CD4-positive, CD25-positive, alpha-beta regulatory T cell (primary cell): ENCODE data around the gene PLEKHG3. TPM values are rescaled to one million over a fixed set of nuclear protein-coding genes. Genes with fewer than 3 reads are reported as not detected.
A peak's percentile ranks its signal among the peaks of the same experiment; 100 is the strongest.

ENCODE experiments used
- ATAC-seq, 2 donors: fragments of 150-1000 bp; cut with Tn5 transposase; one replicate each; pipeline ENCODE4 v1.10.0; 2021; ENCODE audit warnings: low read depth in 2 of 2, moderate number of reproducible peaks in 2 of 2, moderate library complexity in 1 of 2
- DNase-seq, 3 donors: peaks; one replicate each; pipeline versions ENCODE4 v3.0.0 to v3.0.0-alpha.2; 2012 to 2022; ENCODE audit warnings: mixed read lengths in 1 of 3
- H3K27ac ChIP-seq: one replicate; pipeline ENCODE4 v1.7.0; 2013; ENCODE audit warnings: mild to moderate bottlenecking, low read length; ENCODE audit not compliant: insufficient read depth, poor library complexity, severe bottlenecking
- H3K27me3 ChIP-seq: one replicate; pipeline ENCODE4 v1.7.0; 2013; ENCODE audit warnings: low read length; ENCODE audit not compliant: control insufficient read depth, insufficient read depth
- H3K36me3 ChIP-seq: one replicate; pipeline ENCODE4 v1.7.0; 2013; ENCODE audit warnings: mild to moderate bottlenecking, low read length, moderate library complexity; ENCODE audit not compliant: control insufficient read depth, insufficient read depth
- H3K4me1 ChIP-seq: 2 replicates; pipeline ENCODE4 v1.7.0; 2013; ENCODE audit warnings: mild to moderate bottlenecking, low read length; ENCODE audit not compliant: insufficient read depth, control insufficient read depth, poor library complexity, severe bottlenecking
- H3K4me3 ChIP-seq: one replicate; pipeline ENCODE4 v1.7.0; 2013; ENCODE audit warnings: low read depth, mild to moderate bottlenecking, low read length, moderate library complexity
- H3K9me3 ChIP-seq, 2 experiments: 1 replicate in 1 of 2; 2 replicates in 1 of 2; pipeline ENCODE4 v1.7.0; 2013; ENCODE audit warnings: low read length in 2 of 2, mild to moderate bottlenecking in 1 of 2, moderate library complexity in 1 of 2; ENCODE audit not compliant: control insufficient read depth in 2 of 2
- H3K27ac Mint-ChIP-seq, 3 donors: one replicate each; pipeline ENCODE4 v1.8.0; 2020 to 2022; ENCODE audit warnings: mild to moderate bottlenecking in 3 of 3, mixed read lengths in 3 of 3, moderate library complexity in 2 of 3
- H3K27me3 Mint-ChIP-seq: one replicate; pipeline ENCODE4 v1.8.0; 2022; ENCODE audit warnings: mild to moderate bottlenecking, mixed read lengths
- H3K36me3 Mint-ChIP-seq: one replicate; pipeline ENCODE4 v1.8.0; 2020; ENCODE audit warnings: mixed read lengths
- H3K4me1 Mint-ChIP-seq, 4 donors: one replicate each; pipeline ENCODE4 v1.8.0; 2020 to 2022; ENCODE audit warnings: mixed read lengths in 4 of 4, mild to moderate bottlenecking in 1 of 4
- H3K4me3 Mint-ChIP-seq, 4 donors: one replicate each; pipeline ENCODE4 v1.8.0; 2020 to 2022; ENCODE audit warnings: mild to moderate bottlenecking in 4 of 4, mixed read lengths in 4 of 4, moderate library complexity in 3 of 4
- H3K9me3 Mint-ChIP-seq, 7 donors: one replicate each; pipeline ENCODE4 v1.8.0; 2020 to 2022; ENCODE audit warnings: mixed read lengths in 7 of 7, mild to moderate bottlenecking in 3 of 7, moderate library complexity in 2 of 7
- polyA plus RNA-seq, 4 donors: library from polyadenylated mRNA; unstranded; fragments of 300-500 nt; fragmentation: Illumina TruSeq; gene quantifications; one replicate each; pipeline ENCODE4 v1.2.3, GENCODE V29; 2021
- total RNA-seq: library from RNA; stranded (reverse); gene quantifications from one replicate; pipeline ENCODE4 v1.2.3, GENCODE V29; 2022

The PLEKHG3 gene
- total and polyA plus RNA-seq, 5 donors from 2014 or later: 2.1 to 31.9 (median 4.7) TPM

- no peaks in the 10 kb centered on the region for H3K36me3 ChIP-seq
- no peak for DNase-seq
- Mint-ChIP-seq H3K27me3 (peaks cover 22% of the 10 kb centered on the region), H3K27ac (no peak overlapping the region), H3K4me1 (peaks cover 0 to 54% (median 18%) of the 10 kb centered on the region in 4 donors), H3K9me3 (no peaks in the 10 kb centered on the region), H3K36me3 (no peaks in the 10 kb centered on the region), H3K4me3 (peak overlapping the region in 1 of 4 donors; percentile 15)
- no peak overlapping the region for H3K27ac ChIP-seq
- no peak overlapping the region for H3K4me3 ChIP-seq
- H3K9me3 ChIP-seq: no peaks in the 10 kb centered on the region
- no peaks in the 10 kb centered on the region for H3K27me3 ChIP-seq
- H3K4me1 ChIP-seq: peaks cover 36% of the 10 kb centered on the region
- ATAC-seq: no peak
Observed at GRCh38 chr14:64763085-64763782, 59.0 kb downstream of the PLEKHG3 start.

- H3K4me3 Mint-ChIP-seq: peak overlapping the region in 2 of 4 donors; percentile 65 to 74
- Histone ChIP-seq H3K27me3 (no peaks in the 10 kb centered on the region), H3K4me1 (peaks cover 28% of the 10 kb centered on the region), H3K4me3 (no peak overlapping the region), H3K36me3 (no peaks in the 10 kb centered on the region), H3K27ac (no peak overlapping the region), H3K9me3 (no peaks in the 10 kb centered on the region)
- ATAC-seq (no peak), DNase-seq (no peak)
- peaks cover 0 to 47% (median 15%) of the 10 kb centered on the region in 4 donors for H3K4me1 Mint-ChIP-seq
- H3K9me3 Mint-ChIP-seq: no peaks in the 10 kb centered on the region
- H3K36me3 Mint-ChIP-seq: no peaks in the 10 kb centered on the region
- peaks cover 22% of the 10 kb centered on the region for H3K27me3 Mint-ChIP-seq
- no peak overlapping the region for H3K27ac Mint-ChIP-seq
Observed at GRCh38 chr14:64763801-64764621, 59.8 kb downstream of the PLEKHG3 start.

DNA sequence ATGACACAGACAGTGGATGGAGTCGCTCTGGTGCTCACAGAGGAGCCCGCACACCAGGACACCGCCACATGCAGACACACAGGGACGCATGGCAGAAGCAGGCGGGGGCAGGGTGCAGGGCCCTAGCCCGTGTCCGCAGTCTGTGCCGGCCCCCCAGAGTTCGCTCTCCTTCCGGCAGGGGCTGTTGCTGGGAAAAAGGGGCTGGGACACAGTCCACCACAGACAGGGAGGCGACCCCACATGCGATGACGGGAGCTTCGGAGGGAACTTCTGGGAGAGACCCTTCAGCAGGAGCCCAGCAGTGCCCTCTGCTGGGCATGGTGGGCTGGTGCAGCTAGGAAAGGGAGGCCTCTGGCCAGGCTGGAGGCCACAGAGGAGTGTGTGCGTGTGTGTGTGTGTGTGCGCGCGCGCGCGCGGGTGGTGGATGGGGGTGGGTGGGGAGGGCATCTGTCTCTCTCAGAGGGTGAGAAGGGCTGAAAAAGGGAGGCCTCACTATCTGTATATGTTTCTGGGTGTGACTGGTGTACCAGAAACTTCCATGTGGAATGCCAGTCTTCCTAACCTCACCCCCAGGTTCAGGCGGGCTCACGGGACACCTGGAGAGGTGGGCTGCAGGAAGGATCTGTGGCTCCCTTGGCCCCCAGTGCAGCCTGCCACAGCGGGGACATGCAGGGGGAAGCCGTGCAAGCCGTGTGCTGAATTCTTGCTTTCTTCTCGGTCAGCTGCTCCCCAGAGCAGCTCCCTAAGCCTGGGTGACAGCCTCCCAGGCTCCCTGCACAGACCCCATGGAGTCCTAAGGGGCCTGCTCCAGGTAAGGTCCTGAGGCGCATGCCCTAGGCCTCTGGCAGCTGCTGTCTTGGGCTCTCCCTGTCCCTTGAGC is 60.7 kb downstream of the PLEKHG3 start:
- H3K4me1 Mint-ChIP-seq: peaks cover 0 to 43% (median 15%) of the 10 kb centered on the region in 4 donors
- Histone ChIP-seq H3K9me3 (no peaks in the 10 kb centered on the region), H3K27ac (no peak overlapping the region), H3K36me3 (no peaks in the 10 kb centered on the region), H3K27me3 (no peaks in the 10 kb centered on the region), H3K4me1 (peaks cover 23% of the 10 kb centered on the region), H3K4me3 (no peak overlapping the region)
- H3K27ac Mint-ChIP-seq: no peak overlapping the region
- DNase-seq: peak; percentile 46 to 61 (median 56)
- H3K27me3 Mint-ChIP-seq: peaks cover 16% of the 10 kb centered on the region
- peak; percentile 66 to 77 for ATAC-seq
- H3K36me3 Mint-ChIP-seq: no peaks in the 10 kb centered on the region
- peak overlapping the region in 3 of 4 donors; percentile 65 to 83 (median 74) for H3K4me3 Mint-ChIP-seq
- no peaks in the 10 kb centered on the region for H3K9me3 Mint-ChIP-seq

DNA sequence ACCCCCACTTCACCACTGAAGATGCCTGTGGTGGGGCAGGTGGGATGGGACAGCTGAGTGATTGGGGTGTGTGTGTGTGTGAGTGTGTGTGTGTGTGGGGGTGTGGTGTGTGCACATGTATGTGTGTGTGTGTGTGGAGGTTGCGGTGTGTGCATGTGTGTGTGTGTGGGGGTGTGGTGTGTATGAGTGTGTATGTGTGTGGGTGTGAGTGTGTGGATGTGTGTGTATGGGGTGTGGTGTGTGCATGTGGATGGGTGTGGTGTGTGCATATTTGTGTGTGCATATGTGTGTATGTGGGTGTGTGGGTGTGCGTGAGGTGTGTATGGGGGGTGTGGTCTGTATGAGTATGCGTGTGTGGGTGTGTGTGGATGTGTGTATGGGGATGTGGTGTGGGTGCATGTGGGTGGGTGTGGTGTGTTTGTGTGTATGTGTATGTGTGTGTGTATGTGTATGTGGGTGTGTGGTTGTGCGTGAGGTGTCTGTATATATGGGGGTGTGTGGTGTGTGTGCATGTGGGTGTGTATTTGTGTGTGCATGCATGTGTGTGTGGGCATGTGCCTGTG is 61.6 kb downstream of the PLEKHG3 start:
- no peak for DNase-seq
- Mint-ChIP-seq H3K4me3 (no peak overlapping the region), H3K9me3 (no peaks in the 10 kb centered on the region), H3K27ac (no peak overlapping the region), H3K4me1 (peaks cover 0 to 43% (median 10%) of the 10 kb centered on the region in 4 donors), H3K27me3 (peaks cover 14% of the 10 kb centered on the region), H3K36me3 (no peaks in the 10 kb centered on the region)
- peaks cover 21% of the 10 kb centered on the region for H3K4me1 ChIP-seq
- H3K9me3 ChIP-seq: no peaks in the 10 kb centered on the region
- no peaks in the 10 kb centered on the region for H3K36me3 ChIP-seq
- no peak for ATAC-seq
- H3K4me3 ChIP-seq: no peak overlapping the region
- no peaks in the 10 kb centered on the region for H3K27me3 ChIP-seq
- no peak overlapping the region for H3K27ac ChIP-seq

GRCh38 chr14:64766430-64767151 is 62.4 kb downstream of the PLEKHG3 start:
- no peak overlapping the region for H3K27ac Mint-ChIP-seq
- ATAC-seq: no peak
- Histone ChIP-seq H3K4me1 (peaks cover 26% of the 10 kb centered on the region), H3K9me3 (no peaks in the 10 kb centered on the region), H3K36me3 (no peaks in the 10 kb centered on the region), H3K4me3 (no peak overlapping the region), H3K27ac (no peak overlapping the region), H3K27me3 (no peaks in the 10 kb centered on the region)
- no peak overlapping the region for H3K4me3 Mint-ChIP-seq
- H3K36me3 Mint-ChIP-seq: no peaks in the 10 kb centered on the region
- H3K9me3 Mint-ChIP-seq: no peaks in the 10 kb centered on the region
- H3K4me1 Mint-ChIP-seq: peaks cover 0 to 42% (median 11%) of the 10 kb centered on the region in 4 donors
- H3K27me3 Mint-ChIP-seq: peaks cover 9% of the 10 kb centered on the region
- DNase-seq: no peak

GRCh38 chr14:64767215-64767964 is 63.2 kb downstream of the PLEKHG3 start:
- H3K27me3 ChIP-seq: no peaks in the 10 kb centered on the region
- DNase-seq (no peak), ATAC-seq (no peak)
- H3K36me3 Mint-ChIP-seq: no peaks in the 10 kb centered on the region
- no peak overlapping the region for H3K4me3 ChIP-seq
- H3K4me3 Mint-ChIP-seq: peak overlapping the region in 1 of 4 donors; percentile 52
- no peaks in the 10 kb centered on the region for H3K9me3 Mint-ChIP-seq
- no peak overlapping the region for H3K27ac ChIP-seq
- H3K4me1 ChIP-seq: peaks cover 20% of the 10 kb centered on the region
- H3K27ac Mint-ChIP-seq: no peak overlapping the region
- H3K9me3 ChIP-seq: no peaks in the 10 kb centered on the region
- H3K4me1 Mint-ChIP-seq: peaks cover 0 to 42% (median 8%) of the 10 kb centered on the region in 4 donors
- no peaks in the 10 kb centered on the region for H3K36me3 ChIP-seq
- peaks cover 5% of the 10 kb centered on the region for H3K27me3 Mint-ChIP-seq
